Fibroblast of lung (primary cell): ENCODE results near the gene MAP7.

Experiments used
- CTCF ChIP-seq, 2 donors: IDR thresholded peaks in 1 of 2; conservative IDR thresholded peaks in 1 of 2; 1 replicate in 1 of 2; 2 replicates in 1 of 2; pipeline ENCODE4 v1.5.1; 2011 to 2012; ENCODE audit warnings: low read length in 2 of 2, control low read depth in 1 of 2, inconsistent platforms in 1 of 2, low read depth in 1 of 2, mild to moderate bottlenecking in 1 of 2
- EZH2 ChIP-seq: IDR thresholded peaks from 2 replicates; pipeline ENCODE4 v1.5.1; 2012; ENCODE audit warnings: low read length, control low read depth, mild to moderate bottlenecking; ENCODE audit errors: missing control alignments

GRCh38 chr6:136347847-136348246 is 202.4 kb downstream of the MAP7 start:
- TF ChIP-seq CTCF (conservative IDR thresholded peaks at IDR 0.05 in 1 of 2, IDR thresholded peaks at IDR 0.05 in 1 of 2; ENCODE audit: low read depth in 1 of 2, low read length in 2 of 2) (no peak), EZH2 (no peak)
